H1 (cell line): ENCODE measurements around the gene F11. TPM values are rescaled to one million over a fixed set of nuclear protein-coding genes. Genes with fewer than 3 reads are reported as not detected.

Experiments
- CTCF ChIA-PET: fragments of 300-600 bp; sonication (Branson Sonifier 250); formaldehyde crosslinking; loops from one replicate; lab custom pipeline; 2021; ENCODE audit not compliant: partially characterized antibody; lab: Charles Lee
- POLR2A ChIA-PET: fragments of 300-600 bp; sonication (Branson Sonifier 250); formaldehyde crosslinking; loops from one replicate; lab custom pipeline; 2021; ENCODE audit warnings: inconsistent platforms; ENCODE audit not compliant: partially characterized antibody; lab: Charles Lee
- DNase-seq, 2 experiments: peaks; one replicate each; pipeline versions ENCODE4 v3.0.0 to v3.0.0-alpha.2; 2010 to 2022; ENCODE audit warnings: low spot score in 2 of 2, low read depth in 1 of 2, mixed read lengths in 1 of 2
- FAIRE-seq: peaks from 2 replicates; lab custom pipeline; 2011; peaks lifted over from hg19 to GRCh38; lab: Jason Lieb, UNC
- H2AFZ ChIP-seq: 2 replicates; pipeline ENCODE4 v1.8.1; 2012; ENCODE audit warnings: low read length, inconsistent platforms
- H2AK5ac ChIP-seq: 2 replicates; pipeline ENCODE4 v1.6.1; 2013; ENCODE audit warnings: low read depth, low read length
- H2BK120ac ChIP-seq: replicated peaks from 2 replicates; pipeline ENCODE3; 2013; ENCODE audit warnings: low read depth, low read length, inconsistent platforms
- H2BK12ac ChIP-seq: 2 replicates; pipeline ENCODE4 v1.6.1; 2013; ENCODE audit warnings: low read depth, low read length
- H2BK15ac ChIP-seq: 2 replicates; pipeline ENCODE4 v1.6.1; 2013; ENCODE audit warnings: low read length
- H2BK20ac ChIP-seq: 2 replicates; pipeline ENCODE4 v1.6.1; 2013; ENCODE audit warnings: low read length
- H2BK5ac ChIP-seq: 2 replicates; pipeline ENCODE4 v1.6.1; 2013; ENCODE audit warnings: low read depth, low read length
- H3K14ac ChIP-seq: 2 replicates; pipeline ENCODE4 v1.6.1; 2013; ENCODE audit warnings: inconsistent platforms; ENCODE audit not compliant: insufficient read length
- H3K18ac ChIP-seq: 2 replicates; pipeline ENCODE4 v1.6.1; 2013; ENCODE audit warnings: low read length; ENCODE audit errors: extremely low read depth
- H3K23ac ChIP-seq: 2 replicates; pipeline ENCODE4 v1.6.1; 2013; ENCODE audit warnings: inconsistent platforms; ENCODE audit not compliant: insufficient read length
- H3K23me2 ChIP-seq: 2 replicates; pipeline ENCODE4 v1.6.1; 2013; ENCODE audit warnings: low read depth, low read length
- H3K27ac ChIP-seq: 2 replicates; pipeline ENCODE4 v1.6.1; 2011; ENCODE audit warnings: low read depth, low read length, inconsistent platforms
- H3K27me3 ChIP-seq, 4 experiments: replicated peaks in 1 of 4; 1 replicate in 1 of 4; 2 replicates in 3 of 4; pipeline versions ENCODE4 v1.6.1 to v1.8.1; 2011 to 2013; ENCODE audit warnings: low read length in 3 of 4, mild to moderate bottlenecking in 3 of 4, inconsistent platforms in 2 of 4, mixed read lengths in 2 of 4, moderate library complexity in 1 of 4; ENCODE audit not compliant: control insufficient read depth in 3 of 4, insufficient read depth in 3 of 4; ENCODE audit errors: extremely low read depth in 1 of 4
- H3K36me3 ChIP-seq, 4 experiments: 2 replicates each; pipeline versions ENCODE4 v1.6.1 to v1.8.1; 2011 to 2013; ENCODE audit warnings: mild to moderate bottlenecking in 4 of 4, low read length in 3 of 4, moderate library complexity in 2 of 4, control low read depth in 1 of 4, inconsistent platforms in 1 of 4; ENCODE audit not compliant: insufficient read depth in 4 of 4, control insufficient read depth in 2 of 4
- H3K4ac ChIP-seq: replicated peaks from 2 replicates; pipeline ENCODE3; 2013; ENCODE audit warnings: low read length, low read depth, mixed read lengths, inconsistent platforms; ENCODE audit not compliant: insufficient read length
- H3K4me1 ChIP-seq, 4 experiments: replicated peaks in 1 of 4; 1 replicate in 1 of 4; 2 replicates in 3 of 4; pipeline versions ENCODE4 v1.6.1 to v1.8.1; 2011 to 2013; ENCODE audit warnings: low read length in 3 of 4, inconsistent platforms in 2 of 4, mixed read lengths in 1 of 4; ENCODE audit not compliant: insufficient read depth in 4 of 4, control insufficient read depth in 3 of 4
- H3K4me2 ChIP-seq, 2 experiments: 2 replicates each; pipeline versions ENCODE4 v1.6.1 to v1.8.1; 2011 to 2013; ENCODE audit warnings: low read depth in 2 of 2, low read length in 2 of 2, control low read depth in 1 of 2, inconsistent platforms in 1 of 2, mild to moderate bottlenecking in 1 of 2; ENCODE audit not compliant: insufficient read depth in 1 of 2
- H3K4me3 ChIP-seq, 4 experiments: fragments of 200-600, 300-600 bp in 1 of 4; sonication (generic), shearing (Covaris generic), sonication (Bioruptor Twin) in 1 of 4; 2 replicates each; pipeline versions ENCODE4 v1.5.1 to v1.8.1; 2011 to 2016; ENCODE audit warnings: low read length in 4 of 4, low read depth in 3 of 4, control low read depth in 2 of 4, inconsistent platforms in 2 of 4, mild to moderate bottlenecking in 2 of 4, mixed read lengths in 1 of 4, moderate library complexity in 1 of 4; ENCODE audit not compliant: insufficient read depth in 2 of 4; ENCODE audit errors: extremely low read depth in 1 of 4
- H3K56ac ChIP-seq: replicated peaks from 2 replicates; pipeline ENCODE3; 2013; ENCODE audit warnings: low read depth, mild to moderate bottlenecking, mixed read lengths, low read length, inconsistent platforms; ENCODE audit not compliant: insufficient read length
- H3K79me1 ChIP-seq: 2 replicates; pipeline ENCODE4 v1.6.1; 2013; ENCODE audit warnings: low read depth, low read length, control low read depth
- H3K79me2 ChIP-seq, 2 experiments: 2 replicates each; pipeline versions ENCODE4 v1.6.1 to v1.8.1; 2012 to 2013; ENCODE audit warnings: low read length in 2 of 2, mild to moderate bottlenecking in 2 of 2, inconsistent platforms in 1 of 2; ENCODE audit not compliant: insufficient read depth in 2 of 2, control insufficient read depth in 1 of 2
- H3K9ac ChIP-seq, 4 experiments: replicated peaks in 1 of 4; 1 replicate in 1 of 4; 2 replicates in 3 of 4; pipeline versions ENCODE4 v1.6.1 to v1.8.1; 2011 to 2013; ENCODE audit warnings: low read depth in 3 of 4, low read length in 3 of 4, control low read depth in 2 of 4, mild to moderate bottlenecking in 2 of 4, moderate library complexity in 2 of 4, inconsistent platforms in 1 of 4; ENCODE audit errors: extremely low read depth in 1 of 4
- H3K9me3 ChIP-seq, 2 experiments: 2 replicates each; pipeline versions ENCODE4 v1.6.1 to v1.8.1; 2012 to 2013; ENCODE audit warnings: mild to moderate bottlenecking in 2 of 2, moderate library complexity in 2 of 2, control low read depth in 1 of 2, inconsistent platforms in 1 of 2, low read depth in 1 of 2, low read length in 1 of 2, mixed read lengths in 1 of 2; ENCODE audit not compliant: insufficient read depth in 2 of 2
- H4K20me1 ChIP-seq, 2 experiments: replicated peaks in 1 of 2; 2 replicates each; pipeline versions ENCODE3 to v1.8.1; 2011 to 2013; ENCODE audit warnings: inconsistent platforms in 2 of 2, low read length in 2 of 2, mild to moderate bottlenecking in 1 of 2; ENCODE audit not compliant: insufficient read depth in 2 of 2, control insufficient read depth in 1 of 2
- H4K5ac ChIP-seq: 2 replicates; pipeline ENCODE4 v1.6.1; 2013; ENCODE audit warnings: low read length, low read depth, mixed read lengths, inconsistent platforms; ENCODE audit not compliant: insufficient read length
- H4K8ac ChIP-seq: 2 replicates; pipeline ENCODE4 v1.8.0; 2013; ENCODE audit warnings: mild to moderate bottlenecking, moderate library complexity, low read length, inconsistent platforms; ENCODE audit not compliant: insufficient read depth; ENCODE audit errors: extremely low read depth
- H4K91ac ChIP-seq: replicated peaks from 2 replicates; pipeline ENCODE3; 2013; ENCODE audit warnings: low read length, mixed read lengths, inconsistent platforms; ENCODE audit not compliant: insufficient read length
- ASH2L ChIP-seq: fragments of 200-600, 300-600 bp; sonication (generic); IDR thresholded peaks from one replicate; pipeline ENCODE4 v1.7.1; 2017; ENCODE audit warnings: low read length
- CBX5 ChIP-seq: fragments of 300-800, 300-1000 bp; sonication (generic); IDR thresholded peaks from 2 replicates; pipeline ENCODE4 v1.7.1; 2016; ENCODE audit warnings: antibody characterized with exemption, low read length, low read depth
- CBX8 ChIP-seq: fragments of 300-800, 300-1000 bp; sonication (generic); IDR thresholded peaks from 2 replicates; pipeline ENCODE4 v1.7.1; 2016; ENCODE audit warnings: low read depth, low read length, borderline replicate concordance
- CEBPB ChIP-seq: IDR thresholded peaks from 2 replicates; pipeline ENCODE4 v1.6.1; 2012; ENCODE audit warnings: low read depth, low read length
- CREB1 ChIP-seq: IDR thresholded peaks from 2 replicates; pipeline ENCODE4 v1.6.1; 2012; ENCODE audit warnings: inconsistent platforms
- EP300 ChIP-seq, 2 experiments: IDR thresholded peaks; 1 replicate in 1 of 2; 2 replicates in 1 of 2; pipeline ENCODE4 v1.6.1; 2011 to 2012; ENCODE audit warnings: low read depth in 2 of 2, low read length in 2 of 2, mild to moderate bottlenecking in 2 of 2, borderline replicate concordance in 1 of 2, inconsistent platforms in 1 of 2, moderate library complexity in 1 of 2
- KDM1A ChIP-seq: fragments of 200-600, 300-600 bp; sonication (generic); IDR thresholded peaks from 2 replicates; pipeline ENCODE4 v1.7.1; 2016; ENCODE audit warnings: mild to moderate bottlenecking, low read length, borderline replicate concordance
- KDM4A ChIP-seq: IDR thresholded peaks from one replicate; pipeline ENCODE4 v1.7.1; 2012; ENCODE audit warnings: low read depth, mild to moderate bottlenecking, moderate library complexity, low read length, inconsistent platforms; ENCODE audit not compliant: severe bottlenecking
- POLR2AphosphoS5 ChIP-seq: IDR thresholded peaks from 2 replicates; pipeline ENCODE4 v1.6.1; 2011; ENCODE audit warnings: low read depth, low read length
- RBBP5 ChIP-seq: IDR thresholded peaks from 2 replicates; pipeline ENCODE4 v1.7.1; 2012; ENCODE audit warnings: low read depth, mild to moderate bottlenecking, inconsistent platforms, low read length, moderate library complexity, borderline replicate concordance
- SIX5 ChIP-seq: IDR thresholded peaks from 2 replicates; pipeline ENCODE4 v1.6.1; 2011; ENCODE audit warnings: mild to moderate bottlenecking, low read depth, low read length
- USF2 ChIP-seq: IDR thresholded peaks from 2 replicates; pipeline ENCODE4 v1.6.1; 2011; ENCODE audit warnings: low read length, improper control_type of control experiment
- YY1 ChIP-seq: IDR thresholded peaks from 2 replicates; pipeline ENCODE4 v1.6.1; 2011; ENCODE audit warnings: low read depth, mild to moderate bottlenecking, low read length
- ZNF274 ChIP-seq: IDR thresholded peaks from 2 replicates; pipeline ENCODE4 v1.7.0; 2012; ENCODE audit warnings: low read length, borderline replicate concordance; ENCODE audit errors: extremely low read depth
- WGBS, 2 experiments: shearing (Covaris generic) in 1 of 2; methylation state at CpG; one replicate each; pipeline versions ENCODE4 v1.1.6 to v1.1.7; 2013 to 2015; ENCODE audit warnings: low lambda C conversion rate in 2 of 2, mixed read lengths in 2 of 2, inconsistent platforms in 1 of 2, low coverage in 1 of 2, missing lambda C conversion rate in 1 of 2; ENCODE audit not compliant: insufficient replicate concordance in 2 of 2, insufficient coverage in 1 of 2, insufficient read length in 1 of 2; ENCODE audit errors: extremely low coverage in 1 of 2, missing lambda C conversion rate in 1 of 2; 5-methylcytosine and 5-hydroxymethylcytosine counted together
- polyA plus RNA-seq, 7 experiments: library from polyadenylated mRNA; depleted of rRNA in 3 of 7; stranded (reverse) in 5 of 7; unstranded in 2 of 7; fragments of >200 nt in 5 of 7; fragments of 200-250 nt in 2 of 7; gene quantifications; 1 replicate in 5 of 7; 2 replicates in 1 of 7; 4 replicates in 1 of 7; pipeline versions ENCODE4 v1.2.1 to v1.2.3, GENCODE V29; 2011 to 2013; ENCODE audit warnings: missing spikeins in 2 of 7, mixed read lengths in 2 of 7
- total RNA-seq: library from RNA; stranded (reverse); fragmentation: NEBNext Ultra II Directional; extraction: Animal tissue kit (Norgen Biotek cat#: 25700); gene quantifications from 2 replicates; pipeline ENCODE4 v1.2.1, GENCODE V29; 2021

The F11 gene
- total and polyA plus RNA-seq, 2 of the 8 experiments (the other 6 are each of a cell fraction or from before 2014, with no cell fraction given), result 0.27 to 0.99 TPM

- H2BK5ac ChIP-seq, result no peak overlapping the region
- no peak overlapping the region for H2BK12ac ChIP-seq
- H3K27me3 ChIP-seq, result no peaks in the 10 kb centered on the region
- no peak overlapping the region for H2AK5ac ChIP-seq
- H3K9me3 ChIP-seq, result no peaks in the 10 kb centered on the region; a peak in 1 of 4 replicates
- no peak overlapping the region for H2BK15ac ChIP-seq
- no peak overlapping the region for H3K56ac ChIP-seq
- no peaks in the 10 kb centered on the region; the same call in 1 of the 2 replicates for H3K23me2 ChIP-seq
- H4K5ac ChIP-seq, result no peak overlapping the region
- no peaks in the 10 kb centered on the region for H4K20me1 ChIP-seq
- H3K27ac ChIP-seq, result no peak overlapping the region
- FAIRE-seq (no peak), DNase-seq (no peak)
- CTCF ChIA-PET, result interaction anchor here (0.7 kb wide), 1 partner anchor 38 kb away, joined by 4 read pairs; no protein-coding TSS in a partner anchor
- no peak overlapping the region for H2BK20ac ChIP-seq
- no peak overlapping the region for H3K9ac ChIP-seq
- no peak overlapping the region for H3K14ac ChIP-seq
- H3K79me1 ChIP-seq, result no peaks in the 10 kb centered on the region
- H3K4me1 ChIP-seq, result peaks cover 0 to 4% (median 1%) of the 10 kb centered on the region in 4 experiments; a peak in 2 of 7 replicates
- H3K79me2 ChIP-seq, result no peaks in the 10 kb centered on the region
- no peak overlapping the region for H3K4me3 ChIP-seq
- H2AFZ ChIP-seq, result no peak overlapping the region
- no peak overlapping the region for H3K4ac ChIP-seq
- 97% methylated on average over 4 of the region's 4 CpGs; no CpG with 5 or more reads in 1 of the 2 experiments for WGBS, 2 experiments
- no peak overlapping the region for H3K18ac ChIP-seq
- H4K91ac ChIP-seq, result no peak overlapping the region
- no peak overlapping the region for H3K23ac ChIP-seq
- POLR2A ChIA-PET, result interaction anchor here (0.7 to 2.2 kb wide), 2 partner anchors 12 to 484 kb away, joined by 3 to 15 read pairs; no protein-coding TSS in a partner anchor
- H2BK120ac ChIP-seq, result no peak overlapping the region
- H3K4me2 ChIP-seq, result no peak overlapping the region
- H4K8ac ChIP-seq, result no peak overlapping the region
- peaks cover 0 to under 1% (median 0%) of the 10 kb centered on the region in 4 experiments; a peak in 1 of 8 replicates for H3K36me3 ChIP-seq
- TF ChIP-seq CBX5 (no peak), POLR2AphosphoS5 (no peak), CEBPB (no peak), ASH2L (no peak), KDM1A (no peak), YY1 (no peak), ZNF274 (no peak), USF2 (no peak), CREB1 (no peak), KDM4A (no peak), SIX5 (no peak), RBBP5 (no peak), EP300 (IDR thresholded peaks at IDR 0.05; ENCODE audit: borderline replicate concordance in 1 of 2, low read depth in 2 of 2, low read length in 2 of 2) (no peak), CBX8 (no peak)
Observed at GRCh38 chr4:186236126-186236525, 29.9 kb upstream of the F11 start.
